AG04450 (cell line): ENCODE results near the gene USP1. TPM values are rescaled to one million over a fixed set of nuclear protein-coding genes. Genes with fewer than 3 reads are reported as not detected.

Experiments
- CTCF ChIA-PET: fragments of 300-600, 350-600 bp; formaldehyde crosslinking; extraction: SDS; loops from one replicate; lab custom pipeline; 2022; ENCODE audit warnings: antibody characterized with exemption, inconsistent platforms; lab: Charles Lee
- POLR2A ChIA-PET: fragments of 350-600 bp; formaldehyde crosslinking; extraction: SDS; loops from one replicate; lab custom pipeline; 2021; ENCODE audit warnings: antibody characterized with exemption, inconsistent platforms; lab: Yijun Ruan, JAX
- DNase-seq: peaks from one replicate; pipeline ENCODE4 v3.0.0-alpha.2; 2011; ENCODE audit warnings: low read depth, low spot score
- H3K27ac ChIP-seq: one replicate; pipeline ENCODE4 v1.5.1; 2012; ENCODE audit warnings: low read depth, low read length, control low read depth
- H3K27me3 ChIP-seq: one replicate; pipeline ENCODE4 v1.6.0; 2012; ENCODE audit warnings: low read length; ENCODE audit not compliant: control insufficient read depth, insufficient read depth
- H3K4me3 ChIP-seq: 2 replicates; pipeline ENCODE4 v1.5.1; 2011; ENCODE audit warnings: mild to moderate bottlenecking, low read depth, low read length, control low read depth
- H3K9me3 ChIP-seq: 2 replicates; pipeline ENCODE4 v1.5.1; 2012; ENCODE audit warnings: low read length; ENCODE audit not compliant: control insufficient read depth, insufficient read depth
- polyA plus RNA-seq: library from polyadenylated mRNA; depleted of rRNA; stranded (reverse); fragments of >200 nt; gene quantifications from 2 replicates; pipeline ENCODE4 v1.2.3, GENCODE V29; 2011
- TF ChIP-seq, protein P1 (sequence below): IDR thresholded peaks from 2 replicates; pipeline ENCODE4 v1.5.1; 2011; ENCODE audit warnings: low read depth, low read length, control low read depth, inconsistent platforms

The USP1 gene
- polyA plus RNA-seq, 1 experiment: 13.8 TPM

- no peak for DNase-seq
- ChIA-PET POLR2A (no interaction called here), CTCF (interaction anchor here (1.0 to 1.2 kb wide), 2 partner anchors 298 kb away, joined by 3 to 4 read pairs; no protein-coding TSS in a partner anchor)
- TF ChIP-seq, protein P1, sequence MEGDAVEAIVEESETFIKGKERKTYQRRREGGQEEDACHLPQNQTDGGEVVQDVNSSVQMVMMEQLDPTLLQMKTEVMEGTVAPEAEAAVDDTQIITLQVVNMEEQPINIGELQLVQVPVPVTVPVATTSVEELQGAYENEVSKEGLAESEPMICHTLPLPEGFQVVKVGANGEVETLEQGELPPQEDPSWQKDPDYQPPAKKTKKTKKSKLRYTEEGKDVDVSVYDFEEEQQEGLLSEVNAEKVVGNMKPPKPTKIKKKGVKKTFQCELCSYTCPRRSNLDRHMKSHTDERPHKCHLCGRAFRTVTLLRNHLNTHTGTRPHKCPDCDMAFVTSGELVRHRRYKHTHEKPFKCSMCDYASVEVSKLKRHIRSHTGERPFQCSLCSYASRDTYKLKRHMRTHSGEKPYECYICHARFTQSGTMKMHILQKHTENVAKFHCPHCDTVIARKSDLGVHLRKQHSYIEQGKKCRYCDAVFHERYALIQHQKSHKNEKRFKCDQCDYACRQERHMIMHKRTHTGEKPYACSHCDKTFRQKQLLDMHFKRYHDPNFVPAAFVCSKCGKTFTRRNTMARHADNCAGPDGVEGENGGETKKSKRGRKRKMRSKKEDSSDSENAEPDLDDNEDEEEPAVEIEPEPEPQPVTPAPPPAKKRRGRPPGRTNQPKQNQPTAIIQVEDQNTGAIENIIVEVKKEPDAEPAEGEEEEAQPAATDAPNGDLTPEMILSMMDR: no peak
- no peak overlapping the region for H3K27ac ChIP-seq
- no peak overlapping the region for H3K4me3 ChIP-seq
- no peaks in the 10 kb centered on the region for H3K9me3 ChIP-seq
- no peaks in the 10 kb centered on the region for H3K27me3 ChIP-seq
Observed at GRCh38 chr1:62448221-62448933, 11.5 kb downstream of the USP1 start.

- DNase-seq: no peak
Observed at GRCh38 chr1:62450301-62450700, 13.5 kb downstream of the USP1 start.

GRCh38 chr1:62452951-62453350 is 16.1 kb downstream of the USP1 start:
- ChIA-PET POLR2A (no interaction called here), CTCF (no interaction called here)
- TF ChIP-seq, protein P1: no peak
- Histone ChIP-seq H3K27me3 (no peaks in the 10 kb centered on the region), H3K4me3 (no peak overlapping the region), H3K9me3 (no peaks in the 10 kb centered on the region), H3K27ac (no peak overlapping the region)
- DNase-seq: no peak

More at GRCh38 chr1:62450301-62450700, 13.5 kb downstream of the USP1 start:
- POLR2A ChIA-PET: no interaction called here
- Histone ChIP-seq H3K27ac (no peak overlapping the region), H3K27me3 (no peaks in the 10 kb centered on the region), H3K9me3 (no peaks in the 10 kb centered on the region), H3K4me3 (no peak overlapping the region)
- TF ChIP-seq, protein P1: no peak
- CTCF ChIA-PET: interaction anchor here (0.6 kb wide), 1 partner anchor 1082 kb away, joined by 3 read pairs; no protein-coding TSS in a partner anchor

GRCh38 chr1:62457955-62458354 is 21.1 kb downstream of the USP1 start:
- ChIA-PET CTCF (interaction anchor here (0.7 to 1.2 kb wide), 2 partner anchors 168 to 288 kb away, joined by 3 to 4 read pairs; no protein-coding TSS in a partner anchor), POLR2A (no interaction called here)
- Histone ChIP-seq H3K9me3 (no peaks in the 10 kb centered on the region), H3K4me3 (no peak overlapping the region), H3K27ac (no peak overlapping the region), H3K27me3 (no peaks in the 10 kb centered on the region)
- no peak for DNase-seq
- TF ChIP-seq, protein P1: no peak

- ChIA-PET CTCF (interaction anchor here (0.7 kb wide), 1 partner anchor 68 kb away, joined by 3 read pairs; no protein-coding TSS in a partner anchor), POLR2A (interaction anchor here (0.6 kb wide), 2 partner anchors 12 to 25 kb away, joined by 3 to 4 read pairs; no protein-coding TSS in a partner anchor)
- Histone ChIP-seq H3K9me3 (no peaks in the 10 kb centered on the region), H3K4me3 (no peak overlapping the region), H3K27me3 (no peaks in the 10 kb centered on the region), H3K27ac (no peak overlapping the region)
- no peak for DNase-seq
- TF ChIP-seq, protein P1: no peak
Observed at GRCh38 chr1:62462370-62462769, 25.5 kb downstream of the USP1 start.
